WI38 (cell line): ENCODE results near the gene CARD10.
A peak's percentile ranks its signal among the peaks of the same experiment; 100 is the strongest.
"Not testable (repeated sequence)": the region's sequence is repeated elsewhere in the genome, so short reads cannot be mapped to it uniquely, and the experiment has no call there.

Source experiments
- H3K4me3 ChIP-seq: 2 replicates; pipeline ENCODE4 v1.5.1; 2011; ENCODE audit warnings: low read depth, mild to moderate bottlenecking, control low read depth, low read length
- TF ChIP-seq, protein P1 (sequence below): IDR thresholded peaks from 2 replicates; pipeline ENCODE4 v1.5.1; 2012; ENCODE audit warnings: low read depth, mild to moderate bottlenecking, control low read depth, low read length

The CARD10 gene

DNA sequence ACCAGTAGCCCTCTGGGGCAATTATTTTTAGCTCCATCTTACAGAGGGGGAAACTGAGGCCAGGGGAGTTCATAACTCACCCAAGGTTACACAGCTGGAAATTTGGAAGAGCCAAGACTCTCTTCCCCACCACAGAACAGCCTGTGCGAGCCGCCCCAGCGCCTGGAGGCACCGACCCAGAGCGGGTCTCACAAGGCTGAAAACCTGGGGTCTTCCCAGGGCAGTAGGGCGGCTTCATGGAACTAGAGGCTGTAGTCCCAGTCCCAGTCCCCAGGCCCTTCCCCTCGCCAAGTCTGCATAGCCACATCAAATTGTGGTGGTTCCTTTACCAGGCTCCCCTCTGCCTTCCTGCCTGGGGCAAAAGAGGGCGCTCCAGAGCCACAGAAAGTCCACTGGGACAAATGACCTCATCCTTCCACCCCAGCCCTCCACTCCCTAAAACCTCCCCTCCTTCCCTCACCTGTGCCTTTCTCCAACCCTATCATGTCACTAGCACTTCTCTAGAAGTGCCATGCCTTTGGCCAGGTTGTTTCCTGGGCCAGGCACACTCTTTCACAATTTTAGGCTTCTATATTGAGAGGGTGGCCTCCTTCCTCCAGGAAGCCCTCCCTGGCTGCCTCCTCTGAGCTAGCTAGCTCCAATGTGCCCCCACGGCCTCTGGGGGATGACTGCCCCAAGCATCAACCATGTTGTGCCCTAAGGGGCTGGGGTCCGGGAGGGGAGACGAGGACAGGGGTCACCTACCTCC is 25.9 kb upstream of the CARD10 start:
- H3K4me3 ChIP-seq: peak overlapping the region; percentile 52
- TF ChIP-seq, protein P1, sequence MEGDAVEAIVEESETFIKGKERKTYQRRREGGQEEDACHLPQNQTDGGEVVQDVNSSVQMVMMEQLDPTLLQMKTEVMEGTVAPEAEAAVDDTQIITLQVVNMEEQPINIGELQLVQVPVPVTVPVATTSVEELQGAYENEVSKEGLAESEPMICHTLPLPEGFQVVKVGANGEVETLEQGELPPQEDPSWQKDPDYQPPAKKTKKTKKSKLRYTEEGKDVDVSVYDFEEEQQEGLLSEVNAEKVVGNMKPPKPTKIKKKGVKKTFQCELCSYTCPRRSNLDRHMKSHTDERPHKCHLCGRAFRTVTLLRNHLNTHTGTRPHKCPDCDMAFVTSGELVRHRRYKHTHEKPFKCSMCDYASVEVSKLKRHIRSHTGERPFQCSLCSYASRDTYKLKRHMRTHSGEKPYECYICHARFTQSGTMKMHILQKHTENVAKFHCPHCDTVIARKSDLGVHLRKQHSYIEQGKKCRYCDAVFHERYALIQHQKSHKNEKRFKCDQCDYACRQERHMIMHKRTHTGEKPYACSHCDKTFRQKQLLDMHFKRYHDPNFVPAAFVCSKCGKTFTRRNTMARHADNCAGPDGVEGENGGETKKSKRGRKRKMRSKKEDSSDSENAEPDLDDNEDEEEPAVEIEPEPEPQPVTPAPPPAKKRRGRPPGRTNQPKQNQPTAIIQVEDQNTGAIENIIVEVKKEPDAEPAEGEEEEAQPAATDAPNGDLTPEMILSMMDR: peak; percentile 89

DNA sequence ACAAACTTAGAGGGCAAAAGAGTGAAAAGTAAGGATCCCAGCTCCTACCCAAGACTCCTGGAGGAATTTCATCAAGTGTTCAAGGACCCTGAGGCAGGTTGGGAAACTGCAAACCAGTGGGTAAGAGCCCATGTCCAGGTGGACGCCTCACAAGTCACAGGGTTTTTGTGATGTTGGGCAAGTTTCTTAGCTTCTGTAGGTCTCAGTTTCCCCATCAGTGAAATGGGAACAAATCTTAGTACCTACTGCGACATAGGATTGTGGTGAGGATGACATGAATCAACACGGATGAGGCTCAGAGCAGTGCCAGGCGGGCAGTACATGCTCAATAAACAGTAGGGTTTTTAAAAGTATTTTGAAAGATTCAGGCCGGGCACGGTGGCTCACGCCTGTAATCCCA is 23.7 kb upstream of the CARD10 start:
- TF ChIP-seq, protein P1: no peak
- H3K4me3 ChIP-seq: no peak overlapping the region

DNA sequence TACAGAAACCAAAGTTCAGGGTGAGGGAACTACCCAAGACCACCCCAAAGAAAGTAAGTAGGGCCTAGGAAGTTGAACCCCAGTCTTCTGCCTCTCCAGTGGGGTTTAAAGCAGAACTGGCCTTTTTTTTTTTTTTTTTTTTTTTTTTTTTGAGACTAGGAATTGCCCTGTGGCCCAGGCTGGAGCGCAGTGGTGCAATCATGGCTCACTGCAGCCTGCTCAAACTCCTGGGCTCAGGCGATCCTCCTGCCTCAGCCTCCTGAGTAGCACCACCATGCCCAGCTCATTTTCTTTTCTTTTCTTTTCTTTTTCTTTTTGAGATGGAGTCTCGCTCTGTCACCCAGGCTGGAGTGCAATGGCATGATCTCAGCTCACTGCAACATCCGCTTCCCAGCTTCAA is 23.2 kb upstream of the CARD10 start:
- not testable (repeated sequence) for H3K4me3 ChIP-seq

DNA sequence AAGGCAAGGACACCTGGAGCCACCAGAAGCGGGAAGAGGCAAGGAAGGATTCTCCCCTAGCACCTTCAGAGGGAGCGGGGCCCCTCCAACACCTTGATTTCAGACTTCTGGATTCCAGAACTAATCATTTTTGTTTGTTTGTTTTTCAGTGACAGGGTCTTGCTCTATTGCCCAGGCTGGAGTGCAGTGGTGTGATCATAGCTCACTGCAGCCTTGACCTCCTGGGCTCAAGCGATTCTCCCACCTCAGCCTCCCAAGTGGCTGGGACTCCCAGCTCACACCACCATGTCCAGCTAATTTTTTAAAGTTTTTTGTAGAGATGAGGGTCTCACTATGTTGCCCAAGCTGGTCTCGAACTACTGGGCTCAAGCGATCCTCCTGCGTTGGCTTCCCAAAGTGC is 20.6 kb upstream of the CARD10 start:
- not testable (repeated sequence) for H3K4me3 ChIP-seq

DNA sequence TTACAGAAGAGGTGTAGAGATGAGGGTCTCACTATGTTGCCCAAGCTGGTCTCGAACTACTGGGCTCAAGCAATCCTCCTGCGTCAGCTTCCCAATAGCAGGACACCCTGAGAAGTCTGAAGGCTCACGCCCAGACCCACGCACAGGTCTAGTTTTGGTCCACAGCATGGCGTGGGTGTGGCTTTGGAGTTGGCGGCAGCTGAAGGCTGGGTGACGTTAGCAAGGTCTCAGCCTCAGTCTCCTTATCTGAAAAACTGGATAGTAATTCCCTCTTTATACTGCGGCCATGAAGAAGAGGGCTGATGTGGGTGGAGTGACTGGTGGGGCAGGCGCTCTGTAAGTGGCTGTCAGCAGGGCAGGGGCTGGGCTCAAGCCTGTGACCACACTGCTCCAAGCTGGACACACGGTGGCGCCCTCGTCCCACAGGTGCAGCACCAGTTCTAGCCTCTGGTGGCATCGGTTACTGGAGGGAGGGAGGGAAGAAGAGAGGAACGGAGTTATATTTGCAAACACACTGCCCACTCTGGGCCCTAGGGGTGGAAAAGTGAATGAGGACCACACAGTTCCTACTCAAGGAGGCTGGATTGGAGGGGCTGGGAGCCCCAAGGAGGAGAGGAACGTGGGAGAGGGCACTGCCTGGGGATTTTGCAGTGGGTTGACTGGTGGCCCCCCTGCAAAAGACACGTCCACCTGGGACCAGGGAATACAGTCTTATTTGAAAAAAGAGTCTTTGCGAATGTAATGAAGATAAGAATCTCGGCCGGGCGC is 19.6 kb upstream of the CARD10 start:
- H3K4me3 ChIP-seq: no peak overlapping the region
- TF ChIP-seq, protein P1: peak; percentile 83

DNA sequence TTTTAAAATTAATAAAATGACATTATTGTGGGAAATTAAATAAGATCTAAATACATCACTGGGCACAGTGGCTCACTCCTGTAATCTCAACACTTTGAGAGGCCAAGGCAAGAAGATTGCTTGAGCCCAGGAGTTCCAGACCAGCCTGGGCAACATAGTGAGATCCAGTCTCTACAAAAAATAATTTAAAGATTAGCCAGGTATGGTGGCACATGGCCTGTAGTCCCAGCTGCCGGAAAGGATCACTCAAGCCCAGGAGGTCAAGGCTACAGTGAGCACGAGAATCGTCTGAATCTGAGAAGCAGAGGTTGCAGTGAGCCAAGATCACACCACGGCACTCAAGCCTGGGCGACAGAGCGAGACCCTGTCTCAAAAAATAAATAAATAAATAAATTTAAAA is 15.9 kb upstream of the CARD10 start:
- H3K4me3 ChIP-seq: no peak overlapping the region
- TF ChIP-seq, protein P1: no peak

DNA sequence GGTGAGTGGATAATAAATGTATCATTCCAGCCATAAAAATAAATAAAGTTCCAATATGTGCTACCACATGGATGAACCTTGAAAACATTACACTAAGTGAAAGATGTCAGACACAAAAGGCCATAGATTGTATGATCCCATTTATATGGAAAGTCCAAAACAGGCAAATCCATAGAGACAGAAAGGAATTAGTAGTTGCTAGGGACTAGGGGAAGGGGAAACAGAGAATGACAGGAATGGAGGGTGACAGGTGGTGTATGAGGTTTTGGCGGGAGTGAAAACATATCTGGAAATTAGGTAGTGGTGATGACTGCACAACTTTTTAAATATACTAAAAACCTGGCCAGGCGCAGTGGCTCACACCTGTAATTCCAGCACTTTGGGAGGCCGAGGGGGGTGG is 15.2 kb upstream of the CARD10 start:
- TF ChIP-seq, protein P1: no peak
- H3K4me3 ChIP-seq: no peak overlapping the region

DNA sequence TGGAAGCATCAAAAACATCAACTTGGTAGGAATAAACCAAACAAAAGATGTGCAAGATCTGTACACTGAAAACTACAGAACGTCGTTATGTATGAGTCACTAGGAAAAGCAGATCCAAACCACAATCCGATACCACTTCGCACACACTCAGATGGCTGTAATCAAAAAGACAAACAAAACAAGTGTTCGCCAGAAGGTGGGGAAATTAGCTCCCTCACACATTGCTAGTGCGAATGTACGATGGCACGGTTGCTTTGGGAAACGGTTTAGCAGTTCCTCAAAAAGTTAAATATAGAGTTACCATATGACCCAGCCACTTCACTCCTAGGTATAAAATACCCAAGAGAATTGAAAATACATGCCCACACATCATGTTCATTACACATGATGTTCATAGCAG is 14.8 kb upstream of the CARD10 start:
- TF ChIP-seq, protein P1: no peak
- H3K4me3 ChIP-seq: no peak overlapping the region
